ENCODE data around the gene ADAMTS13.

Gene ADAMTS13

GRCh38 chr9:133457233-133457632 is 35.1 kb downstream of the ADAMTS13 start:
- DNase-seq (ENCODE audit: low read depth, low spot score): no peak
- in situ Hi-C loops (cut with HindIII; ENCODE audit: low sequenced_read_pairs): no loop called here
- TF ChIP-seq, protein P1, sequence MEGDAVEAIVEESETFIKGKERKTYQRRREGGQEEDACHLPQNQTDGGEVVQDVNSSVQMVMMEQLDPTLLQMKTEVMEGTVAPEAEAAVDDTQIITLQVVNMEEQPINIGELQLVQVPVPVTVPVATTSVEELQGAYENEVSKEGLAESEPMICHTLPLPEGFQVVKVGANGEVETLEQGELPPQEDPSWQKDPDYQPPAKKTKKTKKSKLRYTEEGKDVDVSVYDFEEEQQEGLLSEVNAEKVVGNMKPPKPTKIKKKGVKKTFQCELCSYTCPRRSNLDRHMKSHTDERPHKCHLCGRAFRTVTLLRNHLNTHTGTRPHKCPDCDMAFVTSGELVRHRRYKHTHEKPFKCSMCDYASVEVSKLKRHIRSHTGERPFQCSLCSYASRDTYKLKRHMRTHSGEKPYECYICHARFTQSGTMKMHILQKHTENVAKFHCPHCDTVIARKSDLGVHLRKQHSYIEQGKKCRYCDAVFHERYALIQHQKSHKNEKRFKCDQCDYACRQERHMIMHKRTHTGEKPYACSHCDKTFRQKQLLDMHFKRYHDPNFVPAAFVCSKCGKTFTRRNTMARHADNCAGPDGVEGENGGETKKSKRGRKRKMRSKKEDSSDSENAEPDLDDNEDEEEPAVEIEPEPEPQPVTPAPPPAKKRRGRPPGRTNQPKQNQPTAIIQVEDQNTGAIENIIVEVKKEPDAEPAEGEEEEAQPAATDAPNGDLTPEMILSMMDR (IDR thresholded peaks at IDR 0.05; ENCODE audit: low read depth, low read length): no peak
- H3K4me3 ChIP-seq (ENCODE audit: low read depth, low read length): no peak overlapping the region

GRCh38 chr9:133457748-133458147 is 35.6 kb downstream of the ADAMTS13 start:
- in situ Hi-C loops (cut with HindIII; ENCODE audit: low sequenced_read_pairs): no loop called here
- H3K4me3 ChIP-seq (ENCODE audit: low read depth, low read length): no peak overlapping the region
- DNase-seq (ENCODE audit: low read depth, low spot score): no peak
- TF ChIP-seq, protein P1 (IDR thresholded peaks at IDR 0.05; ENCODE audit: low read depth, low read length): no peak

GRCh38 chr9:133458643-133459312 is 36.6 kb downstream of the ADAMTS13 start:
- no peak for DNase-seq (ENCODE audit: low read depth, low spot score)
- TF ChIP-seq, protein P1 (IDR thresholded peaks at IDR 0.05; ENCODE audit: low read depth, low read length): no peak
- no peak overlapping the region for H3K4me3 ChIP-seq (ENCODE audit: low read depth, low read length)
- in situ Hi-C loops (cut with HindIII; ENCODE audit: low sequenced_read_pairs): no loop called here

DNA sequence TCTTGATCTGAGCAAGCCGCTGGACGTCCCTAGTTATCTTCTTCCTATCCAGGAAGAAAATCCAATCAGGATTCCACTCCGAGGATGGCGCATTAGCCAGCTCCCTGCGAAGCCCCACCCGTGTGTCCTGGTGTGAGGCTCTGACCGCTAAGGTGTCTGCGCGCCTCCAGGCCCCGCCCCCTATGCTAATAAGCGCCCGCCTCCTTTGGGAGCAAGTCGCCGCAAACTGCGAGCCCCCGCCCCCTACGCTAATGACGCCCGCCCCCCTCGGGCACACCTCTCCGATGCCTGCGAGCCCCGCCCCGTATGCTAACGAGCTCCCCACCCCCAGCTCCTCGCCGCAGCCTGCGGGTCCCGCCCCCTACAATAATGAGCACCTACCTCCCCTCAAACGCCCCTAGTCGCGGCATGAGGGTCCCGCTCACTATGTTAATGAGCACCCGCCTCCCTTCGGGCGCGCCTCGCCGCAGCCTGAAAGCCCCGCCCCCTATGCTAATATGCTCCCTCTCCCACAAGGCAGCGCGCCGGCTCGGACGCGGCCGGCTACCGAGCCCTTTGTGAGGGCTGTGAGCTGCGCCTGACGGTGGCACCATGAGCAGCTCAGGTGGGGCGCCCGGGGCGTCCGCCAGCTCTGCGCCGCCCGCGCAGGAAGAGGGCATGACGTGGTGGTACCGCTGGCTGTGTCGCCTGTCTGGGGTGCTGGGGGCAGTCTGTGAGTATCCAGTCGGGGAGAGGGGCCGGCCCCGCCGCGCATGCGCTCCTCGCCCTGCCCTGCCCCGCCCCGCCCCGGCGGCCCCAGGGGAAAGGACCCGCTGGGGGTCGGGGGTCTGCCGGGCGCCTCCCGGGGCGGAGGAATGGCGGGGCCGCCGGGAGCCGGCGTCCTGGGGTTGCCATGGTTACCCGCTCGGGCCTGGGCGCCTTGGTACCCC is 37.6 kb downstream of the ADAMTS13 start, which contains the start of gene CACFD1:
Gene CACFD1, plus strand, starts transcription at position 503 of the 929 bp plus-strand sequence. Its CDS starts 89 bp downstream, at position 592.
- H3K4me3 ChIP-seq (ENCODE audit: low read depth, low read length): peak within 1 kb of the TSS; percentile 63
- in situ Hi-C loops (cut with HindIII; ENCODE audit: low sequenced_read_pairs): no loop called here

DNA sequence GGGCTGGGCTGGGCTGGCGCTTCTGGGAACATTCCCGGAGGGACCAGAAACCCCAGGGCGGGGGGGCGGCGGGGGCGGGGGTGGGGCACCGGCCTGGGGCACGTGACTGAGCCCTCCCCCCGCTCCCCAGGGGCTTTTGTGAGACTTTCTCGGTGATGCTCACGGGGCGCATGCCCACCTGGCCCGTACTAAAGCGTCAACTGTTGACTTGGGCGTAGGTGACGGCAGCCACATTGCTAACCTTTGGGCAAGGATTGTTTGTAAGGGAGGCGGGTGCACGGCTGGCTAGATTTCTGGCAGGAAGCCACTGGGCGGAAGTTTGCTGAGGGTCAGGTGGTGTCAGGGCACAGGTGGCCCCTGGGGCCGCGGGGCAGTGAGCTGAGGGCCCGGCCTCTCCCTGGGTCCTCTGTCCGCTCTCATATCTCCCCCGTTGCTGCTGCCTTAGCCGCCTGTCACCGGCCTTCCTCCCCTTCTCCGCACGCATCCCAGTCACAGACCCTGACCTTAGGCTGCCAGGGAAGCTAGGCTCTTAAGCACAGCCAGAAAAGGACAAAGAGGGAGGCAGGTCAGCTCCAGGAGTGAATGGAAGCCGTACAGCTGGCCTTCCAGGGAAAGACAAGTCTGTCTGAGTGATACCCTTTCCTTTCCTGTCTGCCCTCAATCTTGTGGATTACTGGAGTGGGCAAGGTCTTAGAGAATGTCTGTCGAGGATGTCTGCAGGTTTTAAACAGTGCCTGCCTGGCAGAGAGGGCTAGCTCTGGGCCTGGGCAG is 38.4 kb downstream of the ADAMTS13 start:
- peak overlapping the region; percentile 63 for H3K4me3 ChIP-seq (ENCODE audit: low read depth, low read length)
- in situ Hi-C loops (cut with HindIII; ENCODE audit: low sequenced_read_pairs): no loop called here
- DNase-seq (ENCODE audit: low read depth, low spot score): peak; percentile 9
- TF ChIP-seq, protein P1 (IDR thresholded peaks at IDR 0.05; ENCODE audit: low read depth, low read length): no peak

More for the DNA sequence above, 37.6 kb downstream of the ADAMTS13 start, which contains the start of gene CACFD1:
- TF ChIP-seq, protein P1 (IDR thresholded peaks at IDR 0.05; ENCODE audit: low read depth, low read length): no peak
- peak; percentile 93 for DNase-seq (ENCODE audit: low read depth, low spot score)

DNA sequence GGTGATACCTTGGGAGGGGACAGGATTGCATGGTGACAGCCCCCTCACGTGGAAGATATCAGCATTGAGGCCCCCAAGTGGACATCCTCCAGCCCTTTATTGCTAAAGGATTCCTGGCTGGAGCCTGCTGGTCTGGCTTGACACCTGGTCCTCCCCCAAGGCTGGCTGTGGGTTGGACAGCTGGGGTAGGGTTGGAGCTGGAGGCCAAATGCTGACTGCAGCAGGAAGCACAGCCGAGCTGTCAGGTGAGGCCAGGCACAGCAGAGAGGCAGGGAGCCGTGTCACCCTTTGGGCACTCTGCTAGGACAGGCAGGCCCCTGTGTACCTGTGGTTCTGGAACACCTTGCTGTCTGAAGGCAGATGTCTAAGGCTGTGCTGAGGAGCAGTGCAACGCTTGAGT is 39.8 kb downstream of the ADAMTS13 start:
- TF ChIP-seq, protein P1 (IDR thresholded peaks at IDR 0.05; ENCODE audit: low read depth, low read length): no peak
- DNase-seq (ENCODE audit: low read depth, low spot score): no peak
- H3K4me3 ChIP-seq (ENCODE audit: low read depth, low read length): no peak overlapping the region
- in situ Hi-C loops (cut with HindIII; ENCODE audit: low sequenced_read_pairs): no loop called here

All from astrocyte of the spinal cord (primary cell).